NT2/D1 (cell line): ENCODE data around the gene TAOK3.

Experiments
- SUZ12 ChIP-seq: IDR thresholded peaks from 2 replicates; pipeline ENCODE4 v1.6.1; 2011; ENCODE audit not compliant: insufficient read length, insufficient read depth; ENCODE audit errors: extremely low read depth
- YY1 ChIP-seq: IDR thresholded peaks from 2 replicates; pipeline ENCODE4 v1.6.1; 2011; ENCODE audit not compliant: insufficient read length, insufficient read depth
- ZNF274 ChIP-seq: IDR thresholded peaks from 2 replicates; pipeline ENCODE4 v1.6.1; 2011; ENCODE audit warnings: mild to moderate bottlenecking, low read depth, low read length

GRCh38 chr12:118150625-118151024 lies 222.1 kb downstream of the TAOK3 start:
- TF ChIP-seq SUZ12 (no peak), YY1 (no peak), ZNF274 (no peak)
